A549 (cell line): ENCODE measurements around the gene SKA2. TPM values are rescaled to one million over a fixed set of nuclear protein-coding genes. Genes with fewer than 3 reads are reported as not detected.

Experiments used
- ATAC-seq, 2 experiments: fragments of 200-7000 bp in 1 of 2; fragments of >200 bp in 1 of 2; cut with Nextera tagmentation in 1 of 2; cut with Tn5 transposase in 1 of 2; 3 replicates each; pipeline versions ENCODE4 v1.8.0 to v1.9.1; 2018 to 2020; ENCODE audit warnings: mild to moderate bottlenecking in 1 of 2, moderate library complexity in 1 of 2
- CTCF ChIA-PET: fragments of 300-600 bp; sonication (Branson Sonifier 250); formaldehyde crosslinking; extraction: SDS; loops from one replicate; lab custom pipeline; 2021; ENCODE audit warnings: antibody characterized with exemption, inconsistent platforms; lab: Yijun Ruan, JAX
- POLR2A ChIA-PET: fragments of 350-600 bp; formaldehyde crosslinking; extraction: SDS; loops from one replicate; lab custom pipeline; 2021; ENCODE audit warnings: antibody characterized with exemption, inconsistent platforms; lab: Yijun Ruan, JAX
- DNase-seq, 2 experiments: peaks; one replicate each; pipeline versions ENCODE4 v3.0.0 to v3.0.0-alpha.2; 2011 to 2016; ENCODE audit warnings: low read depth in 1 of 2, low spot score in 1 of 2
- FAIRE-seq: peaks from 2 replicates; lab custom pipeline; 2011; peaks lifted over from hg19 to GRCh38; lab: Jason Lieb, UNC
- H3K27ac ChIP-seq, 2 experiments: fragments of >200 bp; sonication (Bioruptor Twin); formaldehyde crosslinking; 3 replicates each; pipeline ENCODE4 v1.5.1; 2016 to 2017
- H3K4me1 ChIP-seq: fragments of >200 bp; sonication (Bioruptor Twin); formaldehyde crosslinking; 3 replicates; pipeline ENCODE4 v1.6.1; 2016
- H3K4me2 ChIP-seq: fragments of >200 bp; sonication (Bioruptor Twin); formaldehyde crosslinking; 3 replicates; pipeline ENCODE4 v1.6.1; 2016
- H3K4me3 ChIP-seq: fragments of >200 bp; sonication (Bioruptor Twin); formaldehyde crosslinking; 3 replicates; pipeline ENCODE4 v1.5.1; 2016
- H3K9me3 ChIP-seq: fragments of >200 bp; sonication (Bioruptor Twin); formaldehyde crosslinking; 3 replicates; pipeline ENCODE4 v1.6.1; 2016
- CBX8 ChIP-seq: fragments of 200-600 bp; sonication (generic); IDR thresholded peaks from 2 replicates; pipeline ENCODE4 v1.6.1; 2016
- CHD4 ChIP-seq: fragments of 200-600 bp; sonication (generic); IDR thresholded peaks from 2 replicates; pipeline ENCODE4 v1.6.1; 2016; ENCODE audit warnings: antibody characterized with exemption, mild to moderate bottlenecking, borderline replicate concordance
- EHMT2 ChIP-seq: fragments of 200-600 bp; sonication (generic); IDR thresholded peaks from 2 replicates; pipeline ENCODE4 v1.6.1; 2016; ENCODE audit warnings: antibody characterized with exemption, low read depth, mild to moderate bottlenecking, moderate library complexity
- FOSL2 ChIP-seq, 2 experiments: fragments of 450-650 bp in 1 of 2; fragments of >200 bp in 1 of 2; sonication (Bioruptor Twin) in 1 of 2; formaldehyde crosslinking; IDR thresholded peaks; 2 replicates each; pipeline versions ENCODE4 v1.5.0 to v1.6.1; 2016 to 2020; ENCODE audit warnings: mild to moderate bottlenecking in 1 of 2, moderate library complexity in 1 of 2
- HDAC2 ChIP-seq: fragments of 200-600 bp; sonication (generic); IDR thresholded peaks from 2 replicates; pipeline ENCODE4 v1.6.1; 2016
- HOXB5 ChIP-seq: fragments of 250-450 bp; sonication (Bioruptor Pico); IDR thresholded peaks from 2 replicates; pipeline ENCODE4 v1.5.0; 2020; ENCODE audit warnings: mild to moderate bottlenecking, moderate library complexity
- JUN ChIP-seq, 2 experiments: fragments of >200 bp; sonication (Bioruptor Twin); formaldehyde crosslinking; IDR thresholded peaks; 2 replicates in 1 of 2; 3 replicates in 1 of 2; pipeline ENCODE4 v1.6.1; 2016 to 2017
- MAFK ChIP-seq: fragments of 450-650 bp; IDR thresholded peaks from 2 replicates; pipeline ENCODE4 v1.6.1; 2014; ENCODE audit not compliant: partially characterized antibody
- MAZ ChIP-seq: fragments of 150-350 bp; IDR thresholded peaks from 2 replicates; pipeline ENCODE4 v1.6.1; 2014; ENCODE audit warnings: antibody characterized with exemption, low read depth, low read length, borderline replicate concordance
- MYC ChIP-seq: IDR thresholded peaks from 2 replicates; pipeline ENCODE4 v1.6.1; 2012; ENCODE audit warnings: mild to moderate bottlenecking, inconsistent platforms, low read length, improper control_type of control experiment, borderline replicate concordance
- NFE2L2 ChIP-seq: fragments of 150-350 bp; conservative IDR thresholded peaks from 2 replicates; pipeline ENCODE4 v1.6.1; 2014; ENCODE audit warnings: low read length
- POLR2A ChIP-seq: IDR thresholded peaks from 2 replicates; pipeline ENCODE4 v1.6.1; 2012; ENCODE audit warnings: mild to moderate bottlenecking, low read length
- RNF2 ChIP-seq: fragments of 200-600 bp; sonication (generic); IDR thresholded peaks from 2 replicates; pipeline ENCODE4 v1.6.1; 2016; ENCODE audit warnings: low read depth, mild to moderate bottlenecking, antibody characterized with exemption, moderate library complexity, borderline replicate concordance
- SMC3 ChIP-seq: fragments of >200 bp; sonication (Bioruptor Twin); formaldehyde crosslinking; IDR thresholded peaks from 3 replicates; pipeline ENCODE4 v1.6.1; 2018; ENCODE audit warnings: inconsistent platforms
- SREBF2 ChIP-seq: fragments of 450-650 bp; IDR thresholded peaks from 2 replicates; pipeline ENCODE4 v1.6.1; 2014; ENCODE audit warnings: mild to moderate bottlenecking, moderate library complexity
- TFCP2L1 ChIP-seq: fragments of 250-450 bp; sonication (Bioruptor Pico); IDR thresholded peaks from 2 replicates; pipeline ENCODE4 v1.5.0; 2021; ENCODE audit warnings: mild to moderate bottlenecking
- WGBS: methylation state at CpG from one replicate; pipeline ENCODE4 v1.1.6; 2017; ENCODE audit errors: missing lambda C conversion rate; 5-methylcytosine and 5-hydroxymethylcytosine counted together
- polyA plus RNA-seq, 4 experiments: library from polyadenylated mRNA; depleted of rRNA in 3 of 4; stranded (reverse); fragments of >200 nt; fragmentation: RNase III in 1 of 4; extraction: RNeasy Plus Mini Kit Qiagen cat#74134 plus additional on column Dnase treatment in 1 of 4; gene quantifications; 2 replicates in 3 of 4; 3 replicates in 1 of 4; pipeline ENCODE4 v1.2.3, GENCODE V29; 2011 to 2017
- TF ChIP-seq, protein P1 (sequence below): fragments of >200 bp; sonication (Bioruptor Twin); formaldehyde crosslinking; IDR thresholded peaks from 3 replicates; pipeline ENCODE4 v1.5.1; 2016
- TF ChIP-seq, protein P2 (sequence below): fragments of >200 bp; sonication (Bioruptor Twin); formaldehyde crosslinking; IDR thresholded peaks from 2 replicates; pipeline ENCODE4 v1.6.1; 2016
- TF ChIP-seq, protein P3 (sequence below): fragments of 250-450 bp; sonication (Bioruptor Pico); IDR thresholded peaks from 2 replicates; pipeline ENCODE4 v1.5.0; 2021; ENCODE audit warnings: mild to moderate bottlenecking, moderate library complexity, borderline replicate concordance
- TF ChIP-seq, protein P4 (sequence below): IDR thresholded peaks from 2 replicates; pipeline ENCODE4 v1.6.1; 2012
- TF ChIP-seq, protein P5 (sequence below): fragments of 200-600 bp; sonication (generic); IDR thresholded peaks from 2 replicates; pipeline ENCODE4 v1.6.1; 2016; ENCODE audit warnings: antibody characterized with exemption, mild to moderate bottlenecking, moderate library complexity
- TF ChIP-seq, protein P6 (sequence below): fragments of 150-350 bp; IDR thresholded peaks from 2 replicates; pipeline ENCODE4 v1.6.1; 2014; ENCODE audit warnings: low read depth, mild to moderate bottlenecking, low read length
- TF ChIP-seq, protein P7 (sequence below): IDR thresholded peaks from 2 replicates; pipeline ENCODE4 v1.6.1; 2012; ENCODE audit warnings: low read depth, borderline replicate concordance
- TF ChIP-seq, protein P8 (sequence below): fragments of 450-650 bp; IDR thresholded peaks from 2 replicates; pipeline ENCODE4 v1.6.1; 2014; ENCODE audit warnings: antibody characterized with exemption

Gene SKA2
- polyA plus RNA-seq, 2 of the 4 experiments (the other 2 are of a cell fraction) = 59.6 to 147 TPM

DNA sequence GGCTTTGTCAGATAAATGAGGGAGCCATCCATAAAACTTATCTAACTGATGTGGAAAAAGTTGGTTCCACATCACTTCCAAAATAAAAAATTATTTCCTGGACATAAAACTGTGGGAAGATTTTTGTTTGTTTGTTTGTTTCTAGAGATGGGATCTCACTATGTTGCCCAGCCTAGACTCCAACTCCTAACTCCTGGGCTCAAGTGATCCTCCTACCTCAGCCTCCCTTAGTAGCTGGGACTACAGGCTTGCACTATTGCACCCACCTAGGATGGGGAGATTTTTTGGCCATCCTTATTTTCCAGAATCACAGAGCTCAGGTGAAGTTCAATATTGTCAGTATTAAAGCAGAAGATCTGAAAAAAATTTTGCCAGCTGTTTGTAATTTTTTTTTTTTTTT is 31.0 kb upstream of the SKA2 start (continued):
- TF ChIP-seq, protein P1, sequence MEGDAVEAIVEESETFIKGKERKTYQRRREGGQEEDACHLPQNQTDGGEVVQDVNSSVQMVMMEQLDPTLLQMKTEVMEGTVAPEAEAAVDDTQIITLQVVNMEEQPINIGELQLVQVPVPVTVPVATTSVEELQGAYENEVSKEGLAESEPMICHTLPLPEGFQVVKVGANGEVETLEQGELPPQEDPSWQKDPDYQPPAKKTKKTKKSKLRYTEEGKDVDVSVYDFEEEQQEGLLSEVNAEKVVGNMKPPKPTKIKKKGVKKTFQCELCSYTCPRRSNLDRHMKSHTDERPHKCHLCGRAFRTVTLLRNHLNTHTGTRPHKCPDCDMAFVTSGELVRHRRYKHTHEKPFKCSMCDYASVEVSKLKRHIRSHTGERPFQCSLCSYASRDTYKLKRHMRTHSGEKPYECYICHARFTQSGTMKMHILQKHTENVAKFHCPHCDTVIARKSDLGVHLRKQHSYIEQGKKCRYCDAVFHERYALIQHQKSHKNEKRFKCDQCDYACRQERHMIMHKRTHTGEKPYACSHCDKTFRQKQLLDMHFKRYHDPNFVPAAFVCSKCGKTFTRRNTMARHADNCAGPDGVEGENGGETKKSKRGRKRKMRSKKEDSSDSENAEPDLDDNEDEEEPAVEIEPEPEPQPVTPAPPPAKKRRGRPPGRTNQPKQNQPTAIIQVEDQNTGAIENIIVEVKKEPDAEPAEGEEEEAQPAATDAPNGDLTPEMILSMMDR = no peak
- TF ChIP-seq, protein P2, sequence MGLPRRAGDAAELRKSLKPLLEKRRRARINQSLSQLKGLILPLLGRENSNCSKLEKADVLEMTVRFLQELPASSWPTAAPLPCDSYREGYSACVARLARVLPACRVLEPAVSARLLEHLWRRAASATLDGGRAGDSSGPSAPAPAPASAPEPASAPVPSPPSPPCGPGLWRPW = no peak
- TF ChIP-seq HOXB5 (CRISPR knock-in tag) = no peak

DNA sequence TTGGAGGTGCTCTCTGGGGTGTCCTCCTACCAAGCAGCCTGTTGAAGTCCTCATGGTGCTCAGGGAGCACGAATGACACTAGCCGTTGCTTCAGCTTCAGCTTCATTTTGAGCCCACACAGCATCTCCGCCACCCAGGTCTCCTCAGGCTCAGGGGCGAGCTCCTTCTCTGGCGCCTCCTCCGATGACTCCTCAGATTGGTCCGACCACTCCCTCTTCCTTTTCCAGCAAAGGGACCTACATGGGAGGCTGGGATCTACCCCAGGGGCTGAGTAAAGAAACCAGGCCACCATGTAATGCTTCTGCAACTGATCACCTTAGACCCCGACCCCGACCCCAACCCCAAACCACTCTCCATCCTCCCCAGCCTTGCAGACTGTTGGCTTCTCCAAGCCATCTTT is 26.5 kb upstream of the SKA2 start:
- DNase-seq (no peak), FAIRE-seq (no peak)
- H3K27ac ChIP-seq = no peak overlapping the region
- TF ChIP-seq JUN (IDR thresholded peaks at IDR 0.05) = no peak
- TF ChIP-seq CHD4 = no peak
- TF ChIP-seq EHMT2 = no peak
- TF ChIP-seq NFE2L2 = no peak
- TF ChIP-seq SMC3 = no peak
- TF ChIP-seq, protein P3, sequence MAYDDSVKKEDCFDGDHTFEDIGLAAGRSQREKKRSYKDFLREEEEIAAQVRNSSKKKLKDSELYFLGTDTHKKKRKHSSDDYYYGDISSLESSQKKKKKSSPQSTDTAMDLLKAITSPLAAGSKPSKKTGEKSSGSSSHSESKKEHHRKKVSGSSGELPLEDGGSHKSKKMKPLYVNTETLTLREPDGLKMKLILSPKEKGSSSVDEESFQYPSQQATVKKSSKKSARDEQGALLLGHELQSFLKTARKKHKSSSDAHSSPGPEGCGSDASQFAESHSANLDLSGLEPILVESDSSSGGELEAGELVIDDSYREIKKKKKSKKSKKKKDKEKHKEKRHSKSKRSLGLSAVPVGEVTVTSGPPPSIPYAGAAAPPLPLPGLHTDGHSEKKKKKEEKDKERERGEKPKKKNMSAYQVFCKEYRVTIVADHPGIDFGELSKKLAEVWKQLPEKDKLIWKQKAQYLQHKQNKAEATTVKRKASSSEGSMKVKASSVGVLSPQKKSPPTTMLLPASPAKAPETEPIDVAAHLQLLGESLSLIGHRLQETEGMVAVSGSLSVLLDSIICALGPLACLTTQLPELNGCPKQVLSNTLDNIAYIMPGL (CRISPR knock-in tag) = no peak
- TF ChIP-seq, protein P4, sequence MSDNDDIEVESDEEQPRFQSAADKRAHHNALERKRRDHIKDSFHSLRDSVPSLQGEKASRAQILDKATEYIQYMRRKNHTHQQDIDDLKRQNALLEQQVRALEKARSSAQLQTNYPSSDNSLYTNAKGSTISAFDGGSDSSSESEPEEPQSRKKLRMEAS = no peak
- no peak for TF ChIP-seq MAFK
- TF ChIP-seq MYC = no peak
- TF ChIP-seq RNF2 = no peak
- TF ChIP-seq, all 56 proteins: peak for 0
- no peaks in the 10 kb centered on the region for H3K4me1 ChIP-seq
- no peaks in the 10 kb centered on the region for H3K9me3 ChIP-seq
- no peak overlapping the region for H3K4me3 ChIP-seq
- POLR2A ChIA-PET = no interaction called here
- CTCF ChIA-PET = interaction anchor here (0.7 to 4.7 kb wide), 2 partner anchors 10 to 14 kb away, joined by 3 to 25 read pairs; no protein-coding TSS in a partner anchor
- 97% methylated on average over 9 of the region's 9 CpGs for WGBS
- H3K4me2 ChIP-seq = no peak overlapping the region
- no peak for ATAC-seq

DNA sequence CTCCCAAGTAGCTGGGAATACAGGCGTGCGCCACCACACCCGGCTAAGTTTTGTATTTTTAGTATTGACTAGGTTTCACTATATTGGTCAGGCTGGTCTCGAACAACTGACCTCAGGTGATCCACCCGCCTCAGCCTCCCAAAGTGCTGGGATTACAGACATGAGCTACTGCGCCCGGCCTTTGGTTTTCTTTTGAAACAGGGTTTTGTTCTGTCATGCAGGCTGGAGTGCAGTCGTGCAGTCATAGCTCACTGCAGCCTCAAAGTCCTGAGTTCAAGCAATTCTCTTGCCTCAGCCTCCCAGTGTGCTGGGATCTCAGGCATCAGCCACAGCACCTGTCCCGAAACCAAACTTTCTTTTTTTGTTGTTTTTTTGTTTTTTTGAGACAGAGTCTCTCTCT is 25.6 kb upstream of the SKA2 start:
- 98% methylated on average over 9 of the region's 9 CpGs for WGBS
- H3K9me3 ChIP-seq = no peaks in the 10 kb centered on the region
- ChIA-PET CTCF (interaction anchor here (0.7 to 4.7 kb wide), 3 partner anchors 11 to 19 kb away, joined by 3 to 25 read pairs (median 3); no protein-coding TSS in a partner anchor), POLR2A (no interaction called here)
- no peak for DNase-seq
- no peak for ATAC-seq
- H3K4me3 ChIP-seq = no peak overlapping the region
- FAIRE-seq = no peak
- no peak overlapping the region for H3K27ac ChIP-seq
- H3K4me2 ChIP-seq = no peak overlapping the region
- H3K4me1 ChIP-seq = no peaks in the 10 kb centered on the region
- TF ChIP-seq, protein P5, sequence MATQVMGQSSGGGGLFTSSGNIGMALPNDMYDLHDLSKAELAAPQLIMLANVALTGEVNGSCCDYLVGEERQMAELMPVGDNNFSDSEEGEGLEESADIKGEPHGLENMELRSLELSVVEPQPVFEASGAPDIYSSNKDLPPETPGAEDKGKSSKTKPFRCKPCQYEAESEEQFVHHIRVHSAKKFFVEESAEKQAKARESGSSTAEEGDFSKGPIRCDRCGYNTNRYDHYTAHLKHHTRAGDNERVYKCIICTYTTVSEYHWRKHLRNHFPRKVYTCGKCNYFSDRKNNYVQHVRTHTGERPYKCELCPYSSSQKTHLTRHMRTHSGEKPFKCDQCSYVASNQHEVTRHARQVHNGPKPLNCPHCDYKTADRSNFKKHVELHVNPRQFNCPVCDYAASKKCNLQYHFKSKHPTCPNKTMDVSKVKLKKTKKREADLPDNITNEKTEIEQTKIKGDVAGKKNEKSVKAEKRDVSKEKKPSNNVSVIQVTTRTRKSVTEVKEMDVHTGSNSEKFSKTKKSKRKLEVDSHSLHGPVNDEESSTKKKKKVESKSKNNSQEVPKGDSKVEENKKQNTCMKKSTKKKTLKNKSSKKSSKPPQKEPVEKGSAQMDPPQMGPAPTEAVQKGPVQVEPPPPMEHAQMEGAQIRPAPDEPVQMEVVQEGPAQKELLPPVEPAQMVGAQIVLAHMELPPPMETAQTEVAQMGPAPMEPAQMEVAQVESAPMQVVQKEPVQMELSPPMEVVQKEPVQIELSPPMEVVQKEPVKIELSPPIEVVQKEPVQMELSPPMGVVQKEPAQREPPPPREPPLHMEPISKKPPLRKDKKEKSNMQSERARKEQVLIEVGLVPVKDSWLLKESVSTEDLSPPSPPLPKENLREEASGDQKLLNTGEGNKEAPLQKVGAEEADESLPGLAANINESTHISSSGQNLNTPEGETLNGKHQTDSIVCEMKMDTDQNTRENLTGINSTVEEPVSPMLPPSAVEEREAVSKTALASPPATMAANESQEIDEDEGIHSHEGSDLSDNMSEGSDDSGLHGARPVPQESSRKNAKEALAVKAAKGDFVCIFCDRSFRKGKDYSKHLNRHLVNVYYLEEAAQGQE = no peak
- TF ChIP-seq SREBF2 (no peak), POLR2A (no peak), MAZ (no peak), HDAC2 (no peak), CBX8 (no peak), TFCP2L1 (CRISPR knock-in tag) (no peak), FOSL2 (IDR thresholded peaks at IDR 0.05) (no peak), FOSL2 (CRISPR knock-in tag; IDR thresholded peaks at IDR 0.05) (no peak)
- TF ChIP-seq, protein P6, sequence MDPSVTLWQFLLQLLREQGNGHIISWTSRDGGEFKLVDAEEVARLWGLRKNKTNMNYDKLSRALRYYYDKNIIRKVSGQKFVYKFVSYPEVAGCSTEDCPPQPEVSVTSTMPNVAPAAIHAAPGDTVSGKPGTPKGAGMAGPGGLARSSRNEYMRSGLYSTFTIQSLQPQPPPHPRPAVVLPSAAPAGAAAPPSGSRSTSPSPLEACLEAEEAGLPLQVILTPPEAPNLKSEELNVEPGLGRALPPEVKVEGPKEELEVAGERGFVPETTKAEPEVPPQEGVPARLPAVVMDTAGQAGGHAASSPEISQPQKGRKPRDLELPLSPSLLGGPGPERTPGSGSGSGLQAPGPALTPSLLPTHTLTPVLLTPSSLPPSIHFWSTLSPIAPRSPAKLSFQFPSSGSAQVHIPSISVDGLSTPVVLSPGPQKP = no peak
- TF ChIP-seq, protein P7, sequence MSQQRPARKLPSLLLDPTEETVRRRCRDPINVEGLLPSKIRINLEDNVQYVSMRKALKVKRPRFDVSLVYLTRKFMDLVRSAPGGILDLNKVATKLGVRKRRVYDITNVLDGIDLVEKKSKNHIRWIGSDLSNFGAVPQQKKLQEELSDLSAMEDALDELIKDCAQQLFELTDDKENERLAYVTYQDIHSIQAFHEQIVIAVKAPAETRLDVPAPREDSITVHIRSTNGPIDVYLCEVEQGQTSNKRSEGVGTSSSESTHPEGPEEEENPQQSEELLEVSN = no peak
- TF ChIP-seq, protein P8, sequence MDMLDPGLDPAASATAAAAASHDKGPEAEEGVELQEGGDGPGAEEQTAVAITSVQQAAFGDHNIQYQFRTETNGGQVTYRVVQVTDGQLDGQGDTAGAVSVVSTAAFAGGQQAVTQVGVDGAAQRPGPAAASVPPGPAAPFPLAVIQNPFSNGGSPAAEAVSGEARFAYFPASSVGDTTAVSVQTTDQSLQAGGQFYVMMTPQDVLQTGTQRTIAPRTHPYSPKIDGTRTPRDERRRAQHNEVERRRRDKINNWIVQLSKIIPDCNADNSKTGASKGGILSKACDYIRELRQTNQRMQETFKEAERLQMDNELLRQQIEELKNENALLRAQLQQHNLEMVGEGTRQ = no peak
- TF ChIP-seq, protein P3 (CRISPR knock-in tag) = no peak
